Activated T-cell treated with anti-CD3 and anti-CD28 coated beads for 24 hours (primary cell): ENCODE measurements around the gene GIPC2.

ENCODE experiments used
- DNase-seq: peaks from one replicate; pipeline ENCODE4 v3.0.0-alpha.2; 2020; ENCODE audit warnings: low read depth

Gene GIPC2

DNA sequence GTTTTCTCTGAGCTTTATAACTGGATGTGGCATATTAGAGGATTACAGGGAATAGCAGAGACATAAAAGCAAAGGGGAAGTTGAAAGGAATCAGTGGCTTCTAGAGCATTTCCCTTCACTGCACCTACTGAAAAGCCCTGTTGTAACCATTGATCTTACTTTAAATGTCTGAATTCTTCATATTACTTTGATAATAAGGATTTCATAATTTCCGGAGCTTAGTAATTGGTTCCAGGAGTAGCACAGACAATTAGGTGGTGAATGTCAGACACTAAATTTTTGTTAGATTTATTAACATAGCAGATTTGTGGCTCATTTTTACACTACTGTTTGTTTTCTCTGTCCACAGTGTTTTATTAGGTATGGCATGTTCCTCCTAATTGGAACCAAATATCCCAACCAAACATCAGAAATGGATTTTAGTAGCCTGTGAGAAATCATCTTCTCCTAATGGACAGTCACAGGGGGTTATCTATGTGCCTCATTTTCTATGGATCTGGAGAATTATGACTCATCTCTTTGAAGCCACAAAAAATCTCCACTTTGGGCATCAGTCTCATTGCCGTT lies 100.5 kb downstream of the GIPC2 start:
- no peak for DNase-seq

DNA sequence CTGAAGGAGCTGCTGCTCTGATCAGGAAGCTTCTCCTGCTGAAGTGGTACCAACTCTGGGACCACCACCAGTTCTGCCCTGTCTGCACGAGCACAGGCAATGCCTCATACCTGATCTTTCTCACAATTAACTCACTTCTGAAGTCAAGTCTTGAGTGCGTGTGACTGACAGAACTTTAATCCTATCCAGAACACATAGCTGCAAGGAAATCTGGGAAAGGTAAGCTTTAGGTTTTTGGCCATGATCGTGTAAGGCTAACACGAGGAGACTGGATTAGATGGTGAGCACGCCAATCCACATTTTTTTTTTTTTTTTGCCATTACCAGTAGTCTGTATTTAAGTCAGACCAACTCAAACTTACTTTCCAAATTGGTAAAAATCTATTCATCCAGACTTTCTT lies 101.3 kb downstream of the GIPC2 start:
- DNase-seq, result no peak

DNA sequence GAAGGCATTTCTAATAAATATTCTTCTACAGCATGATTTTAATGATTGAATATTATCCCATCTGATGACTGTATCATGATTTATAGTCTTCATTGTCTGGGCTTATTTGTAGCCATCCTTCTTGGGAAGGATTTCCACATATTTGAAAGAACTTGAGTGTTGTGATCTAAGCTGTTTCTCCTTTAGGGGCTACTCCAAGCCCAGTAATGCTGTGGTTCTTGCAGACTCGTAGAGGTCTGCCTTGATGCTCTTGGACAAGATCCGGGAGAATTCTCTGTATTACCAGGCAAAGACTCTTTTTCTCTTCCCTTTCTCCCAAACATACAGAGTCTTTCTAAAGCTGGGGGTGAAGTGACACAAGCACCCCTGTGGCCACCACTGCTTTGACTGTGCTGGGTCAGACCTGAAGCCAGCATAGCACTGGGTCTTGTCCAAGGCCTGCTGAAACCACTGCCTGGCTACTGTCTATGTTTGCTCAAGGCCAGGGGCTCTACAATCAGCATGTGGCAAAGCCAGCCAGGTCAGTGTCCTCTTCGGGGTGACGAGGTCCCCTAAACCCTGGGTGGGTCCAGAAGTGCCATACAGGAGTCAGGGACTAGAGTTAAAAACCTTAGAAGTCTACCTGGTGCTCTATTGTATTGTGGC lies 107.4 kb downstream of the GIPC2 start:
- no peak for DNase-seq

DNA sequence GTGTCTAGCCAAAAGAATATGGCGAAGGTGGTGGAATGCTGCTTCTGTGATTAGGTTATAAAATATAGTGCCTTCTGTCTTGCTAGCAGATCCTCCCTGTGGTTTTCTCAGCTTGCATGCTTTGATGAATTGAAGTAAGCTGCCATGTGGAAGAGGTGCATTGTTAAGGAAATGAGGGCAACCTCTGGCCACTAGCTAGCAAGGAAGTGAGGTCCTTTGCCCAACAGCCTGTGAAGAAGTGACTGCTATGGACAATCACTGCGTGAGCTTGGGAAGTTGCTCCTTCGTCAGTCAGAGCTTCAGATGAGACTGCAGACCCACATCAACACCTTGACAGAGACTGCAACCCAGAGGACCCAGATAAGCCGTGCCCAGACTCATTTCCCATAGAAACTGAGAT lies 109.4 kb downstream of the GIPC2 start:
- no peak for DNase-seq

DNA sequence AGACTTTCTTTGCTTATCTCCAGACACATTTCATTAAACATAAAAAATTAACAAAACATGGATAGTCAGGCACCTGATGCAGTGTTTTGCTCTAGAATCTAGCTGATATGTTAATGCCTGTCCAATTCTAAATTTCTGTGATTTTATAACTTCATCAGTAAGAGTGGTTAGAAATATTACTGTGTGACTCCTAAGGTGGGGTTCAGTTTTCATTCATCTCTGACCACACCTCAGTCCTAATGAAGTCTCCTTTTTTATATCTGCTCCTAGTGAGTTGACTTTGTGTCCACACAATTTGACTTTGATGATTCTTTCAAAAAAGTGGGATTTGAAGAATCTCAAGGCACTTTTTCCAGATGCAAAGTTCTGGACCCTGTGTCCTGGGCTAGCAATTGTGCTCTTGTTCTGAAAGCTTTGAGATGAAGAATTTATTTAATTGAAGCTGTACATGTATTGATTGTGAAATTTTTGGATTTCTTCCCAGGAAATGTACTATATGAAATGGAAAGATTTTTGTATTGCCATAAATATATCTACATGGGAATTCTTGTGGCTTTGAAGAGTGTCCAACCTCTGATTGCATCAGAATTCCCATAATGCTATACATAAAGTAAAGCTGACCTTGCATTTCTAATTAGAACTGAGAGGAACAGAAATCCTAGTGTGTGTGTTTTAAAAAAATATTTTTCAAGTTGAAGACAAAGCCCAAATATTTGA lies 111.2 kb downstream of the GIPC2 start:
- no peak for DNase-seq

DNA sequence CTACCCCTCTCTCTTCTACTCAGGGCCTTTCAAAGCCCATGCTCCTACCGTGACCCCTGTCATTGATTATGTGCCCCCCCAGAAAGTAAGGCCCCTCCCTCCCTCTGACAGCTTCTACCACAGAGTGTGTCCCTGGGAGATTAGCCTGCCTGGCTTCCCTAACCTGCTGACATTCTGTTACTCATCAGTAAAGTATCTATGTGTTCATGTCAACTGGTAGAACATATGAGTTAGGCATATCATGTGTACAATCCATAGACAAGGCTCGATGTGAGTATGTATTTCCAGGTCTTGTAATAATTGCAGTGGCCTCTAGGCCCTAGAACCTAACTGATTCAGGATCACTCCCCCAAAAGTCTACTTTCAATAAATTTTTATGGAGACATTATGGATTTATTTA lies 120.0 kb downstream of the GIPC2 start:
- no peak for DNase-seq

DNA sequence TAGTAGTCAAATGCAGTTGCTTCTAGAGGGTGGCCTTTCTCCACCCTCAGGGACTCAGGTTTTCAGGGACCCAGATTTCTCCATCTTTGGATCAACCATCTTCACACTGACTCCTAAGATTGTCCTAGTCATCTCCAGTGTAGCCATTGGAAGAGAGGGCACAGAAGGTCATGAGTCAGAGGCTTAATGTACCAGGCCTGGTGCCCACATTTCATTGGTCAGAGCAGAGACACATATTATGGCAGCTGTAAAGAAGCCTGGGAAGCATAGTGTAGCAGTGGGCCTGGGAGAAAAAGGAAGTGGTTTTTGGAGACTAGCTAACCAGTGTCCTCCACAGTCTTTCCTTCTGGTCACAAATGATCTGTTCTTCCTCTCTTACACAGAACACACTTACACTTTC lies 122.5 kb downstream of the GIPC2 start:
- DNase-seq, result no peak

DNA sequence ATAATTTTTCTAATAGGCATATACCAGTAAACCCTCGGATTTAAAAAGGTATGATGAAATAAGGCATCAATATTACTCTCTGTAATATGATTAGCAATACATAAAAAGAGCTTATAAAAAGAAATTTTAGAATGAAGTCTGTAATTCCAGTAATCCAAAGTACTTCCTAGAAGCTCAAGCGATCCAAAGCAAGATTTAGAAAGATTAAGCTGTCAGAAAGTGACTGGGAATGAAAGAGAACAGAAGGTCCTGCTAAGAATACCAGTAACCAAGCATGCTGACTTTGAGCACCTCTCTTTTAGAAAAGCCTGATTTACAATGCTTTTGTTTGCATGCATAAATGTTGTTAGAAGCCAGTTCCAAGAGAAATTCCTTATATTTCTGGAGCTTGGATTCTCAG lies 125.1 kb downstream of the GIPC2 start:
- no peak for DNase-seq

DNA sequence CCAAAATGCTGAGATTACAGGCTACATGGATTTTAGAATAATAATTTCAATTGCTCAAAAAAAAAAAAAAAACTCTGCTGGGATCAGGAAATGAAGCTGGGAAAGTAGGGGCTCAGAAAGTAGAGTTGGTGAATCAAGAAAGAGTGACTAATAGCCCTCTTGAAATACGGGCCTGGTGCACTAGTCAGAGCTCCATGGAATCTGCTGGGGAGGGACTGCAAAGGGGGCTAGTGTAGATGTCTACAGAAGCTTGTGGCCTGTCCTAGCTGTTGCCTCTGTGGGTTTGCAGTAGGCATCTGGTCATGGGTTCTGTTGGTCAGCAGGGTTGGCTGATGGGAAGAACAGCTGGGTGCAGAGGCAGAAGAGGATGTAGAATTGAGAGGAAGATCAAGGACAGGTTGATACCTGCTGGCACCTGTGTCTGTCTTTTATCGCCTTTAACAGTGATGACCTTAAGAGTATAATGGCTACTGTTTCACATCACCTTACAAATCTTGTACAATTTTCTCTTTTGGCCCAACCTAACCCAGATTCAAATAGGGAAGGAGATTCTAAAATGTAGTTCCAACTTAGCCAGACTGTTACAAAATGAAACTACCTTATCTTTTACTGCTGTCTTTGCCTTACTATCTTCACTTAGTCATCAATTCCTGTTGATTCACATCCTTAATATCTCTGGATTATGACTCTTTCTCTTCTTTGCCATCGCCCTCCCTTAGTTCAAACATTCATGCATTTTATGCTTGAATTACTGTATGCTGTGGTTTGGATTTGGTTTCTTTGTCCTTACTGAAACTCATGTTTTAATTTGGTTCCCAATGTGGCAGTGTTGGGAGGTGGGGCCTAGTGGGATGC lies 126.2 kb downstream of the GIPC2 start:
- DNase-seq, result no peak

DNA sequence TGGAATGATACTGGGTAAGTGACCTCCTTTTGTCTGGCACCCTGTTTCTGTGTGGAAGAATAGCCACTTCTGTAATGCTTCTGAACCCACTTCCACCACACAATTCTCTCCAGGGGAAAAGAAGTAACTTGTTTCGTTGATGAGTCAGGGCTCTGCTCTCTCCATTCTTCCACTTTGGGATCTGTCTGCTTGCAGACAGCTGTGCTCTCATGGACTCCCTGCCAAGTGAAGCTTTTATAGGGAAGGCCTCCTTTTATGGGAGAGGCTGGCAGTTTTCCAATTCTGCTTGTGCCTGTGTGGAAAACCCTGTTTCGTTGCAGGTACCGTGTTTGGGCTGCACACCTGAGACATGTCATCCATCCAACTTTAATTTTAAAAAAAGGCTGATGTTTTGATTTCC lies 130.7 kb downstream of the GIPC2 start:
- DNase-seq, result no peak

DNA sequence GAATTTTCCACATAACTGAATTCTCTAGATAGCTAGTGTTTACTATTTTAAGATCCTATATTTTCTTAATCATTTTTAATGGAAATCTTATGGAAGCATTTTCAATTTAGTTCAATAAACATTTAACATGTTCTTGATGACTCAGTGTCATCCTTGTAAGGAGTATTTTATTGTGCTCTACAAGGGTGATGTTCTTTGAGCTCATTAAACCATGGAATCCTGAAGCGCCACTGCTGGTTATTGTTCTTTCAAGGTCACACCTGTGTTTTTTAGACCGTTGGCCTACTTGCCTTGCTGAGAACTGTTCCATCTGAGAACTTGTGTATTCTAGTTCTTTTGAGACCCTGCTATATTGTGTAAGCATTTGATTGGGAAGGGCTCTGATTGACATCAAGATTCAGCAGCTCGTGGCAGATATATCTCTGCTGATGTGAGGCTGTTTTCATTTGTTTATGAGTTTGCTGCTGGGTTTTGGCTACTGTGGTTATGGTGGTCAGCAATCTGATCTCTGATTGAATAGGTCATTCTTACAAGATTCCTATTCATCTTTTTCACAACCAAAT lies 132.0 kb downstream of the GIPC2 start:
- no peak for DNase-seq

DNA sequence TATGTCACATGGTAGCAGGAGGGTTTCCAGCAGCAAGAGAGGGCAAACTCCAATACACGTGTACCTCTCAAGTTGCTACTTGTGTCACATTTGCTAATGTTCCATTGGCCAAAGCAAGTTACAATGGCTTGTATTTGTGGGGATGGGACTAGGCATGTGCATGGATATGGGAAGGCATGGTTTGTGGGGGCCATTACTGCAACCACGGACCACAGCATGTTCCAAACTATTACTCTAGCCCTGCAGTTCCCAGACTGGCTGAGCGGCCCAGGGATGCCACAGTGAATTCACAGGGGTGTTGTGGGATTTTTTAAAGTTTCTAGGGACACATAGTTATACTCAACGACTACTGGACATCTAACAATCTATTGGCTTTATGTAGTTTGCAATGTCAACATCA lies 133.1 kb downstream of the GIPC2 start:
- no peak for DNase-seq

DNA sequence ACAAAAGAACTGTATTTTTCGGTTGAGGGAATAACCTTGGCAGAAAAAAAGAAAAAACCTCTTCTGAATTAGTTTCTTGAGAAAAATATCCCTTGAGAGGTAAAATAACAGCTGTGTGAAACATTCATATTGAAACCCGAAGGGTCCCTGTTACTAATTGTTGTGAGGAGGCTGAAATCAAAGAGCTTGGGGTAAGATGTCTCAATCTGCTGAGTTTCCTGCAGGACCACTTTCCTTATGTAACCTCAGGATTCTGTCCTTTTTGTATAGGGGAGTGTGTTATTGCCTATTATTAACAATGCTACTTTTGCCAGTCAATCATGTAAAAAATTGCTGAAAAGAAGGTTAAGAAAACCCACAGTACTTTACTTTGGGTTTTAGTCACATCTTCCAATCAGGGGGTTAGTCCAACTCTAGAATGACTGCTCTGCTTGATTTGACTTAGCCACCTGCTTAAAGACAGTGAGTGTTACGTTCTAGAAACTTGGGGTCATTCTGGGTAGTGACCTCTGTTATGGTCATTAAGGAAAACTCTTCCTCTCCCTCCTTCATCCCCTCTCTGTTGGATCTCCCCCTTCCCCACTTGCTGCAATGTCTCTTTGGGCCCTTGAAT lies 138.8 kb downstream of the GIPC2 start:
- no peak for DNase-seq
